Endothelial cell of umbilical vein (primary cell): ENCODE data around the gene LRP1B. TPM values are rescaled to one million over a fixed set of nuclear protein-coding genes. Genes with fewer than 3 reads are reported as not detected.

Experiments
- BruUV-seq: library from RNA; stranded (reverse); fragments of 400-500 nt; replicated peaks from 2 replicates; lab custom pipeline; 2021; lab: Mats Ljungman, UMichigan
- CTCF ChIA-PET: fragments of 300-600, 350-600 bp; sonication (Branson Sonifier 250); formaldehyde crosslinking; loops from one replicate; lab custom pipeline; 2021; ENCODE audit warnings: antibody characterized with exemption, inconsistent platforms; lab: Charles Lee
- POLR2A ChIA-PET: fragments of 300-600, 350-600 bp; sonication (Branson Sonifier 250); formaldehyde crosslinking; loops from one replicate; lab custom pipeline; 2021; ENCODE audit warnings: antibody characterized with exemption, inconsistent platforms; lab: Charles Lee
- DNase-seq: peaks from one replicate; pipeline ENCODE4 v3.0.0-alpha.2; 2011; ENCODE audit warnings: low read depth, low spot score
- FAIRE-seq: peaks from 2 replicates; lab custom pipeline; 2011; peaks lifted over from hg19 to GRCh38; lab: Jason Lieb, UNC
- H2AFZ ChIP-seq: 2 replicates; pipeline ENCODE4 v1.6.0; 2012; ENCODE audit warnings: low read depth, low read length, control low read depth, inconsistent platforms
- H3K27ac ChIP-seq: 2 replicates; pipeline ENCODE4 v1.5.1; 2011; ENCODE audit warnings: low read depth, mild to moderate bottlenecking, control low read depth, low read length, moderate library complexity; ENCODE audit not compliant: insufficient read depth
- H3K27me3 ChIP-seq, 2 experiments: 2 replicates each; pipeline versions ENCODE4 v1.6.0 to v1.6.1; 2011; ENCODE audit warnings: low read length in 2 of 2, mixed read lengths in 1 of 2; ENCODE audit not compliant: control insufficient read depth in 2 of 2, insufficient read depth in 2 of 2
- H3K36me3 ChIP-seq, 2 experiments: 2 replicates in 1 of 2; 3 replicates in 1 of 2; pipeline ENCODE4 v1.5.1; 2011; ENCODE audit warnings: low read length in 2 of 2, mild to moderate bottlenecking in 1 of 2, moderate library complexity in 1 of 2; ENCODE audit not compliant: control insufficient read depth in 2 of 2, insufficient read depth in 2 of 2; ENCODE audit errors: extremely low read depth in 1 of 2
- H3K4me1 ChIP-seq: 3 replicates; pipeline ENCODE4 v1.5.1; 2011; ENCODE audit warnings: mild to moderate bottlenecking, low read length; ENCODE audit not compliant: control insufficient read depth, insufficient read depth; ENCODE audit errors: extremely low read depth
- H3K4me2 ChIP-seq: 2 replicates; pipeline ENCODE4 v1.6.1; 2011; ENCODE audit warnings: low read length, control low read depth, mixed read lengths; ENCODE audit not compliant: insufficient read depth
- H3K4me3 ChIP-seq, 3 experiments: fragments of 200-600 bp in 1 of 3; sonication (generic), shearing (Covaris generic) in 1 of 3; replicated peaks in 1 of 3; 2 replicates each; pipeline ENCODE4 v1.5.1; 2011 to 2016; ENCODE audit warnings: control low read depth in 3 of 3, low read length in 3 of 3, mild to moderate bottlenecking in 2 of 3, inconsistent platforms in 1 of 3, low read depth in 1 of 3, moderate library complexity in 1 of 3; ENCODE audit not compliant: insufficient read depth in 1 of 3
- H3K79me2 ChIP-seq: 2 replicates; pipeline ENCODE4 v1.6.0; 2012; ENCODE audit warnings: low read length, inconsistent platforms; ENCODE audit not compliant: control insufficient read depth, insufficient read depth
- H3K9ac ChIP-seq: replicated peaks from 2 replicates; pipeline ENCODE3; 2011; ENCODE audit warnings: low read length, control low read depth; ENCODE audit not compliant: insufficient read depth; ENCODE audit errors: extremely low read depth
- H3K9me1 ChIP-seq: replicated peaks from 3 replicates; pipeline ENCODE4 v1.6.0; 2011; ENCODE audit warnings: mild to moderate bottlenecking, low read length; ENCODE audit not compliant: control insufficient read depth, insufficient read depth; ENCODE audit errors: extremely low read depth
- H3K9me3 ChIP-seq: replicated peaks from 2 replicates; pipeline ENCODE4 v1.5.1; 2012; ENCODE audit warnings: low read length, inconsistent platforms; ENCODE audit not compliant: control insufficient read depth, insufficient read depth
- H4K20me1 ChIP-seq: replicated peaks from 2 replicates; pipeline ENCODE3; 2011; ENCODE audit warnings: mild to moderate bottlenecking, low read length; ENCODE audit not compliant: control insufficient read depth, insufficient read depth; ENCODE audit errors: extremely low read depth
- EZH2 ChIP-seq: IDR thresholded peaks from 2 replicates; pipeline ENCODE4 v1.6.1; 2012; ENCODE audit warnings: borderline replicate concordance, low read depth, mild to moderate bottlenecking, moderate library complexity, low read length, inconsistent platforms; ENCODE audit not compliant: severe bottlenecking
- FOS ChIP-seq: IDR thresholded peaks from 2 replicates; pipeline ENCODE4 v1.6.1; 2011; ENCODE audit warnings: mild to moderate bottlenecking, low read length, moderate library complexity, borderline replicate concordance; ENCODE audit not compliant: insufficient read depth
- GATA2 ChIP-seq: IDR thresholded peaks from 2 replicates; pipeline ENCODE4 v1.7.0; 2011; ENCODE audit warnings: low read depth, mild to moderate bottlenecking, moderate library complexity, mixed read lengths, low read length; ENCODE audit not compliant: insufficient read length, insufficient read depth
- JUN ChIP-seq: IDR thresholded peaks from 2 replicates; pipeline ENCODE4 v1.6.1; 2011; ENCODE audit warnings: borderline replicate concordance, low read depth; ENCODE audit not compliant: insufficient read length, insufficient read depth
- MYC ChIP-seq: IDR thresholded peaks from one replicate; pipeline ENCODE4 v1.6.1; 2011; ENCODE audit warnings: mild to moderate bottlenecking, low read depth, low read length
- POLR2A ChIP-seq: IDR thresholded peaks from 2 replicates; pipeline ENCODE4 v1.6.1; 2012; ENCODE audit warnings: low read depth, mild to moderate bottlenecking, control low read depth, low read length
- POLR2AphosphoS5 ChIP-seq: IDR thresholded peaks from 2 replicates; pipeline ENCODE4 v1.6.1; 2012; ENCODE audit warnings: low read depth, mild to moderate bottlenecking, control low read depth, low read length, moderate library complexity; ENCODE audit not compliant: insufficient read depth
- dilution Hi-C: fragments of 300-500 bp; cut with MboI; formaldehyde crosslinking; loops from one replicate; pipeline ENCODE4 v1.15.0; 2019; ENCODE audit warnings: low sequenced_read_pairs; ENCODE audit not compliant: extremely low pct_ligation_motif_present
- intact Hi-C: fragments of 100-400 bp; cut with micrococcal nuclease; formaldehyde crosslinking; loops from one replicate; pipeline ENCODE4 v1.10.0; 2022
- polyA plus RNA-seq, 4 experiments: library from polyadenylated mRNA; depleted of rRNA in 3 of 4; stranded (reverse) in 3 of 4; unstranded in 1 of 4; fragments of >200 nt; gene quantifications; 2 replicates each; pipeline versions ENCODE4 v1.2.1 to v1.2.3, GENCODE V29; 2011 to 2012; ENCODE audit warnings: missing spikeins in 1 of 4
- total RNA-seq: library from RNA; stranded (reverse); gene quantifications from 2 replicates; pipeline ENCODE4 v1.2.3, GENCODE V29; 2021
- TF ChIP-seq, protein P1 (sequence below): IDR thresholded peaks from 2 replicates; pipeline ENCODE4 v1.6.1; 2011; ENCODE audit not compliant: insufficient read depth, insufficient read length
- TF ChIP-seq, protein P2 (sequence below), 2 donors: IDR thresholded peaks; 1 replicate in 1 of 2; 2 replicates in 1 of 2; pipeline ENCODE4 v1.5.1; 2011; ENCODE audit warnings: low read length in 2 of 2, mild to moderate bottlenecking in 2 of 2, moderate library complexity in 2 of 2, control low read depth in 1 of 2, inconsistent platforms in 1 of 2, low read depth in 1 of 2; ENCODE audit not compliant: insufficient read depth in 1 of 2; ENCODE audit errors: extremely low read depth in 1 of 2

Gene LRP1B
- total and polyA plus RNA-seq, 2 donors (not counting 3 experiments of a cell fraction or from before 2014, with no cell fraction given) = 0.03 to 0.07 TPM

DNA sequence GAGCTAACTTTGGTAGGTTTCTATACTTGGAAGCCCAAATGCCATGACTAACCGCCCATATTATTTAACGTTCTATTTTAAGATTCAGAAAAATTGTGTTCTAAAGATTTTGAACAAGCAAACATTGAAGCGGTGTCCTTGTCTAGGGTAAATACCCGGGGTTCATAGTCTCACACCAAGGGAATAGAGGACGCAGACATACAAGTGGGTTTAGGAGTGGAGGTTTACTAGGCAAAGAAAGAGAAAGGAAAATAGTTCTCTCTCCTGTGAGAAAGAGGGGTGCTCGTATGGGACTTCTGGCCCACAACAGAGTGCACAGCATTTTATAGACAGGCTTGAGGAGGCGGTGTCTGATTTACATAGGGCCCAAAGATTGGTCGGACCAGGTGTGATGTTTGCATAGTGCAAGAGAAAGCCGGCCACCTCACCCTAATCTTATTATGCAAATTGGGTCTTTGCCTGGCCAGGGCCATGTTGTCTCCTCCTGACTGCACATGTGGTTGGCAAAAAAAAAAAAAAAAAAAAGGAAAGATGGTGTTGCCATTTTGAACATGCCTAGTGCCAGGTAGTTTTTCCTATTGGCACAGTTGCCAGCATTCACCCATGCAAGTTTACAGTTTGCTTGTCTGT, 1062.6 kb downstream of the LRP1B start:
- Histone ChIP-seq H3K27ac (no peak overlapping the region), H4K20me1 (no peaks in the 10 kb centered on the region), H3K36me3 (no peaks in the 10 kb centered on the region), H3K27me3 (no peaks in the 10 kb centered on the region), H3K4me2 (no peak overlapping the region), H3K9me1 (no peaks in the 10 kb centered on the region), H2AFZ (no peak overlapping the region), H3K9ac (no peak overlapping the region), H3K4me3 (no peak overlapping the region), H3K4me1 (no peaks in the 10 kb centered on the region), H3K79me2 (no peaks in the 10 kb centered on the region), H3K9me3 (no peaks in the 10 kb centered on the region)
- dilution Hi-C loops = no loop called here
- DNase-seq (no peak), FAIRE-seq (no peak)
- CTCF ChIA-PET = no interaction called here
- POLR2A ChIA-PET = no interaction called here
- intact Hi-C loops = no loop called here
- BruUV-seq = no TSS peak
- TF ChIP-seq GATA2 (no peak), FOS (no peak), JUN (no peak), POLR2A (no peak), MYC (no peak), EZH2 (no peak), POLR2AphosphoS5 (no peak)
- TF ChIP-seq, protein P1, sequence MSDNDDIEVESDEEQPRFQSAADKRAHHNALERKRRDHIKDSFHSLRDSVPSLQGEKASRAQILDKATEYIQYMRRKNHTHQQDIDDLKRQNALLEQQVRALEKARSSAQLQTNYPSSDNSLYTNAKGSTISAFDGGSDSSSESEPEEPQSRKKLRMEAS = no peak
- TF ChIP-seq, protein P2, sequence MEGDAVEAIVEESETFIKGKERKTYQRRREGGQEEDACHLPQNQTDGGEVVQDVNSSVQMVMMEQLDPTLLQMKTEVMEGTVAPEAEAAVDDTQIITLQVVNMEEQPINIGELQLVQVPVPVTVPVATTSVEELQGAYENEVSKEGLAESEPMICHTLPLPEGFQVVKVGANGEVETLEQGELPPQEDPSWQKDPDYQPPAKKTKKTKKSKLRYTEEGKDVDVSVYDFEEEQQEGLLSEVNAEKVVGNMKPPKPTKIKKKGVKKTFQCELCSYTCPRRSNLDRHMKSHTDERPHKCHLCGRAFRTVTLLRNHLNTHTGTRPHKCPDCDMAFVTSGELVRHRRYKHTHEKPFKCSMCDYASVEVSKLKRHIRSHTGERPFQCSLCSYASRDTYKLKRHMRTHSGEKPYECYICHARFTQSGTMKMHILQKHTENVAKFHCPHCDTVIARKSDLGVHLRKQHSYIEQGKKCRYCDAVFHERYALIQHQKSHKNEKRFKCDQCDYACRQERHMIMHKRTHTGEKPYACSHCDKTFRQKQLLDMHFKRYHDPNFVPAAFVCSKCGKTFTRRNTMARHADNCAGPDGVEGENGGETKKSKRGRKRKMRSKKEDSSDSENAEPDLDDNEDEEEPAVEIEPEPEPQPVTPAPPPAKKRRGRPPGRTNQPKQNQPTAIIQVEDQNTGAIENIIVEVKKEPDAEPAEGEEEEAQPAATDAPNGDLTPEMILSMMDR (IDR thresholded peaks at IDR 0.05; ENCODE audit: extremely low read depth in 1 of 2, insufficient read depth in 1 of 2, low read depth in 1 of 2, low read length in 2 of 2) = no peak
